GM18873 (cell line): ENCODE measurements around the gene TAF7L.

Source experiments
- ATAC-seq: cut with Tn5 transposase; IDR thresholded peaks from one replicate; pipeline ENCODE4 v1.9.1; 2021; ENCODE audit warnings: mild to moderate bottlenecking, moderate library complexity, moderate number of reproducible peaks; ENCODE audit not compliant: unreplicated experiment, low FRiP score

The TAF7L gene

DNA sequence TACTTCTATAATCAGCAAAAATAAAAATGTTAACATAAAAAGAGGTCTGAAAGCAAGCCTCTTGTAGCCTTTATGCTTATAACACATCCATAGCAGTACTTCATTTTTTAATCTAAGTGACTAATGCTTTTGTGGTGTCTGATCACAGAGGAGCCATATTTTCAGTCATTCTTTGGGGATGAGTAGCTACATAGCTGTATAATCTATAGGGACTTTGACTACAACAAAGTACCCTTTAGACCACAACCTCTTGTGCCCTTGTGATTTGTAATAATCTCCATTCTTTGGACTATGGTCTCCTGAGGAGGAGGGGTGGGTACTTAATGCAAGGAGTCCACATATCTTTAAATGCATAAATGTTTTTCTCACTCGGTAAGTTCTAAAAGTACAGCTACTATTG, 62.0 kb downstream of the TAF7L start:
- no peak for ATAC-seq

DNA sequence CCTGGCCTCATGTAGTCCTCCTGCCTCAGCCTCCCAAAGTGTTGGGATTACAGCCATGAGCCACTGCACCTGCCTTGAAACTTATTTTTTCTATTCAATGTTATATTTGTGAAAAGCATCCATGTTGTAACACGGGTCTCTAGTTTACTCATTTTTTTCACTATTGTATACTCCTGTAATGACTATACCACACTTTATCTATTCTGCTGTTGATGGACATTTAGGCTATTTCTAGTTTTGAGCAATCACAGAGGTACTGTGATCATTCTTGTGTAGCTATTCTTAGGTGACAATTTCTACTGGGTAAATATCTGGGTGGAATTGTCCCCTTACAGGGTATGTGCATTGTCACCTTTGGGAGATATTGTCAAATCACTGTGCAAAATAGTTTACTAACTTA, 67.9 kb downstream of the TAF7L start:
- ATAC-seq: no peak

DNA sequence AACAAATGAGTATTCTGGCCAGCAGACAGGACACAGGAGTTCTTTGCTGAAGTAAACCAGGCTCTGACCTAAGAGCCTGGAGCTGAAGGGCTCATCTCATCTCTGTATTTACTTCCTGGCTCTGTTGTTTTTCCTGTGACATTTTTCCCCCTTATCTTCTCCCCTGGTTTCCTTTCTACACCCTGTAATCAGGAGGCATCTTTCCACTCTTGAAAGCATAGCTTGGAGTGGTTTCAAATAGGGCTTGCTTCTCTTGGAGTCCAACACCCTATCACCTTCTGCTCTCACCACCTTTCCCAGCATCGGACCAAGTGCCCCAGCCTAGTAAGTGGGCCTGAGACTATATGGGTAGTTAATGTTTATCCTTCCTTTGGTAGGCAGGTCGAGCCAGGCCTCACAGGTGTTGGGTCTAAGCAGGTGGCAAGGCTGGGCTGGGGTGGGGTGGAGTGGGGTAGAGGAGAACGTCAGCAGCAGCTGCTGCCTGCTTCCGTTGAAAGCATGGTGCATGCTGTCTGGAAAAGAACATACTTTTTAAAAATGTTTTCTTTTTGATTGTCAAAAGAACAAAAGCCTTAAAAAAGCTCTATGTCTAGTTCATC, 70.4 kb downstream of the TAF7L start:
- ATAC-seq: no peak

DNA sequence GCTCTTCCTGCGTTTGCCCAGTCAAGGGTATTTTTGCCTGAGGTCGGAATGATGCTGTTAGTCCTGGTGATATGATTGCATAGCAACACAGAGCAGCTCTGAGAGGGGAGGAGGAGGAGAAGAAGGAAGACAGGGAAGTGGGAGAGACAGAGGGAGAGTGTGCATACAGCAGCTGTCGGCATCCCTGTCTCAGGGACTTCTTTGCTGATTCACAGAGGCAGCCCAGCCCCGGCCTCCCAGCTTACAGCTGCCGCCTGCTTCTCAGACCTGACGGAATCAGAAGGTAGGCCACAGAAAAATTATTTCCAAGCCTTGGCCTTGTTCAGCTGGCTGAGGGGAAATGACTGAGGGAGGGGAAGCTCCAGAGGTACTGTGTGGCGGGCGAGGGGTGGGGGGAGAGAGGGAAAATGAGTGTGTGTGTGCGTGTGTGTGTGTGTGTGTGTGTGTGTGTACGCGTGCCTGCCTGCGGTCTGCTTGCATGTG, 71.2 kb downstream of the TAF7L start:
- no peak for ATAC-seq

DNA sequence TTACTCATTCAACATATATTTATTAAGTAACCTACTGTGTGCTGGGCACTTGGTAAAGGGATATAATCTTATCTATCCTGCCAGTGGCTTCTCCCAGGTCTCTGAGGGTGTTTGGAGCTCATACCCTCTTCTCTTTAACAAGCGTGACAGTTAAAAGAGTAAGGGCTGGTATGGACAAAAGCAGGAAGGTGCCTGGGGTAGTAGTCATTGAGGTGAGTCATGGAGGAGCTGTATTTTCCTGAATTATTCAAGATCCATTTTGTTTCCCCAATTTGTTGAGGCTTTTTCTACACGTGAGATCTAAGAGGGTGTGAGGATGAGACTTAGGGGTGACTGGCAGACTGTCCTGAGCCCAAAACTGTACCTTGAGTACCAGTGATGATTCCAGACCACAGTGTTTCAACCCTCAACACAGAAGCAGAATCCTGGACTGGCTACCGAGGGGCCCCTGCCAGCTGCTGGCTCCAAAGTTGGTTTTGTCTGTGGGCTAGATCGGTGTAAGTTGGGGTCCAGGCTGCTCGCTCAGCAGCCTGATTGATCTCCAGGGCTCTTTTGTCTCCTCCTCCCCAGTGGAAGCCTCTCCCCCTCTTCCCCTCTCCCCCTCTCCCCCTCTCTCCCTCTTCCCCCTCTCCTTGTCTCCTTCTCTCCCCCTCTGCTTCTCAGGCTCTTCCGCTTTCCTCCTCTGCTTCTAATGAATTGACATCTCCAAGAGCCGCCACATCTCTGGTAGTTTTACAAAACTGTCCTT, 71.8 kb downstream of the TAF7L start, which contains the start of gene DRP2:
DRP2 (plus strand) TSS at position 671 of the 748 bp plus-strand sequence. CDS start 11,862 bp downstream, outside the sequence.
- no peak for ATAC-seq
